T-cell (primary cell): ENCODE results near the gene RICTOR. TPM values are rescaled to one million over a fixed set of nuclear protein-coding genes. Genes with fewer than 3 reads are reported as not detected.
A peak's percentile ranks its signal among the peaks of the same experiment; 100 is the strongest.

Experiments used
- ATAC-seq, 4 experiments: fragments of 200-7000 bp in 3 of 4; fragments of 150-1000 bp in 1 of 4; cut with Tn5 transposase; replicated peaks in 1 of 4; 1 replicate in 3 of 4; 2 replicates in 1 of 4; pipeline ENCODE4 v1.10.0; 2021; ENCODE audit warnings: moderate library complexity in 3 of 4, mild to moderate bottlenecking in 2 of 4, moderate number of reproducible peaks in 1 of 4
- CTCF ChIA-PET, 2 donors: fragments of 300-600 bp; sonication (Branson Sonifier 250); formaldehyde crosslinking; loops; one replicate each; lab custom pipeline; 2022; ENCODE audit warnings: antibody characterized with exemption in 2 of 2; lab: Charles Lee
- POLR2A ChIA-PET, 2 donors: fragments of 300-600 bp; sonication (Branson Sonifier 250); formaldehyde crosslinking; loops; one replicate each; lab custom pipeline; 2022; ENCODE audit warnings: antibody characterized with exemption in 2 of 2; lab: Charles Lee
- DNase-seq, 35 experiments: peaks; one replicate each; pipeline versions ENCODE4 v3.0.0 to v3.0.0-alpha.2; 2013 to 2023
- H3K27ac ChIP-seq: one replicate; pipeline ENCODE4 v1.5.1; 2013; ENCODE audit warnings: low read length
- H3K27me3 ChIP-seq, 2 experiments: replicated peaks in 1 of 2; 1 replicate in 1 of 2; 2 replicates in 1 of 2; pipeline versions ENCODE4 v1.6.1 to v1.7.0; 2013; ENCODE audit warnings: low read length in 1 of 2, mixed read lengths in 1 of 2; ENCODE audit not compliant: control insufficient read depth in 2 of 2, insufficient read depth in 2 of 2; ENCODE audit errors: extremely low read depth in 1 of 2
- H3K36me3 ChIP-seq, 2 donors: 1 replicate in 1 of 2; 2 replicates in 1 of 2; pipeline versions ENCODE4 v1.6.1 to v1.7.0; 2013; ENCODE audit warnings: low read length in 1 of 2; ENCODE audit not compliant: control insufficient read depth in 2 of 2, insufficient read depth in 1 of 2; ENCODE audit errors: extremely low read depth in 1 of 2
- H3K4me1 ChIP-seq, 2 experiments: 1 replicate in 1 of 2; 2 replicates in 1 of 2; pipeline versions ENCODE4 v1.6.1 to v1.7.0; 2013; ENCODE audit warnings: low read length in 2 of 2, mixed read lengths in 1 of 2; ENCODE audit not compliant: insufficient read depth in 2 of 2, control insufficient read depth in 1 of 2; ENCODE audit errors: extremely low read depth in 1 of 2
- H3K4me3 ChIP-seq, 2 donors: 1 replicate in 1 of 2; 2 replicates in 1 of 2; pipeline versions ENCODE4 v1.5.1 to v1.7.0; 2013; ENCODE audit warnings: mild to moderate bottlenecking in 2 of 2, low read length in 1 of 2, moderate library complexity in 1 of 2; ENCODE audit not compliant: control insufficient read depth in 1 of 2; ENCODE audit errors: extremely low read depth in 1 of 2
- H3K9me3 ChIP-seq: 2 replicates; pipeline ENCODE4 v1.7.0; 2013
- H3K27ac Mint-ChIP-seq, 2 donors: one replicate each; pipeline ENCODE4 v1.8.0; 2020 to 2021; ENCODE audit warnings: mild to moderate bottlenecking in 2 of 2, mixed read lengths in 2 of 2
- H3K27me3 Mint-ChIP-seq, 2 donors: one replicate each; pipeline ENCODE4 v1.8.0; 2021 to 2022; ENCODE audit warnings: mixed read lengths in 2 of 2
- H3K36me3 Mint-ChIP-seq: one replicate; pipeline ENCODE4 v1.8.0; 2021; ENCODE audit warnings: mixed read lengths
- H3K4me1 Mint-ChIP-seq, 3 donors: one replicate each; pipeline ENCODE4 v1.8.0; 2020 to 2022; ENCODE audit warnings: mixed read lengths in 3 of 3, mild to moderate bottlenecking in 1 of 3
- H3K4me3 Mint-ChIP-seq, 3 donors: one replicate each; pipeline ENCODE4 v1.8.0; 2020 to 2022; ENCODE audit warnings: mild to moderate bottlenecking in 3 of 3, mixed read lengths in 3 of 3, moderate library complexity in 3 of 3
- H3K9me3 Mint-ChIP-seq, 3 donors: one replicate each; pipeline ENCODE4 v1.8.0; 2020 to 2022; ENCODE audit warnings: mixed read lengths in 3 of 3
- WGBS: methylation state at CpG from one replicate; pipeline ENCODE4 v1.1.5; 2013; ENCODE audit warnings: missing lambda C conversion rate; ENCODE audit not compliant: insufficient coverage; 5-methylcytosine and 5-hydroxymethylcytosine counted together
- total RNA-seq, 35 experiments: library from RNA in 6 of 35; stranded (reverse) in 6 of 35; fragments of 120-200 nt in 1 of 35; gene quantifications; one replicate each; pipeline versions ENCODE4 v1.2.1 to v1.2.4 and lab custom pipeline; 2013 to 2026

Gene RICTOR
- total RNA-seq, 5 donors from 2014 or later (not counting 1 experiment from before 2014, with no cell fraction given): 68.5 to 85.8 (median 74.8) TPM

- DNase-seq (no peak), ATAC-seq (no peak)
- Histone ChIP-seq H3K27ac (no peak overlapping the region), H3K4me3 (no peak overlapping the region), H3K27me3 (no peaks in the 10 kb centered on the region), H3K4me1 (no peaks in the 10 kb centered on the region), H3K9me3 (no peaks in the 10 kb centered on the region), H3K36me3 (peaks cover 0 to 22% of the 10 kb centered on the region in 2 donors)
- no peaks in the 10 kb centered on the region for H3K4me1 Mint-ChIP-seq
- WGBS: no CpG with 5 or more reads among the region's 1 CpG
- no peak overlapping the region for H3K27ac Mint-ChIP-seq
- ChIA-PET CTCF (interaction anchor here in 1 of 2 donors (1.0 kb wide), 1 partner anchor 497 kb away, joined by 3 read pairs; no protein-coding TSS in a partner anchor), POLR2A (interaction anchor here in 1 of 2 donors (0.6 kb wide), 1 partner anchor 142 kb away, joined by 3 read pairs; no protein-coding TSS in a partner anchor)
- no peak overlapping the region for H3K4me3 Mint-ChIP-seq
- no peaks in the 10 kb centered on the region for H3K27me3 Mint-ChIP-seq
- no peaks in the 10 kb centered on the region for H3K9me3 Mint-ChIP-seq
- peaks cover 34% of the 10 kb centered on the region for H3K36me3 Mint-ChIP-seq
Measured at GRCh38 chr5:38938424-38938823, 135.8 kb downstream of the RICTOR start.

GRCh38 chr5:38936269-38936668 lies 137.9 kb downstream of the RICTOR start:
- no peak overlapping the region for H3K4me3 ChIP-seq
- Mint-ChIP-seq H3K4me3 (no peak overlapping the region), H3K9me3 (no peaks in the 10 kb centered on the region), H3K27me3 (no peaks in the 10 kb centered on the region), H3K27ac (no peak overlapping the region), H3K36me3 (peaks cover 23% of the 10 kb centered on the region), H3K4me1 (no peaks in the 10 kb centered on the region)
- no peaks in the 10 kb centered on the region for H3K4me1 ChIP-seq
- H3K36me3 ChIP-seq: peaks cover 0 to 3% of the 10 kb centered on the region in 2 donors
- DNase-seq: no peak
- no peaks in the 10 kb centered on the region for H3K27me3 ChIP-seq
- no CpG with 5 or more reads among the region's 6 CpGs for WGBS
- no peak overlapping the region for H3K27ac ChIP-seq
- no peaks in the 10 kb centered on the region for H3K9me3 ChIP-seq
- no peak for ATAC-seq
- POLR2A ChIA-PET: no interaction called here
- CTCF ChIA-PET: no interaction called here

DNA sequence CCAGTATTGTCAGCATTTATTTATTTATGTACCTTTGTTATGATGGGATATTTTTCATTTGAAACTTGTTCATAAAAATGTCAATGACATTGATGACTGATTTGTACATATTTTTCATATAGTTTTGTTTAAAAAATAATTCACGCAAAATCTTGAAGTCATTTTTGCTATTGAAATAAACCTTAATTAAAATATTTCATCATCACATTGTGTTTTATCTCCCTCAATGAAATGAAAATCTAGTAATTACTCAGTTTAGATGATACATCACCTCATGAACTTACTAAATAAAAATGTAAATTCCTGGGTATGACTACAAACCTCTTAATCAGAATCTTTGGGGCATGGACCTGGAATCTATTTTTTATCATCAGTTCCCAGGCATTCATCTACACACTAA lies 138.8 kb downstream of the RICTOR start:
- Mint-ChIP-seq H3K4me3 (no peak overlapping the region), H3K9me3 (no peaks in the 10 kb centered on the region), H3K27me3 (no peaks in the 10 kb centered on the region), H3K36me3 (peaks cover 20% of the 10 kb centered on the region), H3K27ac (no peak overlapping the region), H3K4me1 (no peaks in the 10 kb centered on the region)
- no peak for ATAC-seq
- CTCF ChIA-PET: no interaction called here
- Histone ChIP-seq H3K4me1 (no peaks in the 10 kb centered on the region), H3K36me3 (peaks cover 0 to under 1% of the 10 kb centered on the region in 2 donors), H3K27me3 (no peaks in the 10 kb centered on the region), H3K4me3 (no peak overlapping the region), H3K27ac (no peak overlapping the region), H3K9me3 (no peaks in the 10 kb centered on the region)
- no peak for DNase-seq
- POLR2A ChIA-PET: no interaction called here
- WGBS: no CpG with 5 or more reads among the region's 1 CpG

DNA sequence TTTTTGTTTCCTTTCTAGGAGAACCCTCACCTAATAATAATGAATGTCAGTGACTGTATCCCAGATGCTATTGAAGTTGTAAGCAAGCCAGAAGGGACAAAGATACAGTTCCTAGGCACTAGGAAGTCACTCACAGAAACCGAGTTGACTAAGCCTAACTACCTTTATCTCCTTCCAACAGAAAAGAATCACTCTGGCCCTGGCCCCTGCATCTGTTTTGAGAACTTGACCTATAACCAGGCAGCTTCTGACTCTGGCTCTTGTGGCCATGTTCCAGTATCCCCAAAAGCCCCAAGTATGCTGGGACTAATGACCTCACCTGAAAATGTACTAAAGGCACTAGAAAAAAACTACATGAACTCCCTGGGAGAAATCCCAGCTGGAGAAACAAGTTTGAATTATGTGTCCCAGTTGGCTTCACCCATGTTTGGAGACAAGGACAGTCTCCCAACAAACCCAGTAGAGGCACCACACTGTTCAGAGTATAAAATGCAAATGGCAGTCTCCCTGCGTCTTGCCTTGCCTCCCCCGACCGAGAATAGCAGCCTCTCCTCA lies 141.3 kb downstream of the RICTOR start:
- ATAC-seq: peak in 1 of 4 experiments; percentile 26
- DNase-seq: no peak
- Mint-ChIP-seq H3K4me3 (no peak overlapping the region), H3K9me3 (no peaks in the 10 kb centered on the region), H3K27ac (no peak overlapping the region), H3K4me1 (no peaks in the 10 kb centered on the region), H3K27me3 (peaks cover 4 to 5% of the 10 kb centered on the region in 2 donors), H3K36me3 (peaks cover 8% of the 10 kb centered on the region)
- Histone ChIP-seq H3K36me3 (no peaks in the 10 kb centered on the region), H3K4me3 (no peak overlapping the region), H3K4me1 (no peaks in the 10 kb centered on the region), H3K27ac (no peak overlapping the region), H3K27me3 (no peaks in the 10 kb centered on the region), H3K9me3 (no peaks in the 10 kb centered on the region)
- 100% methylated on average over 3 of the region's 4 CpGs for whole genome bisulfite sequencing
- POLR2A ChIA-PET: interaction anchor here in 1 of 2 donors (0.5 kb wide), 1 partner anchor 192 kb away, joined by 8 read pairs; no protein-coding TSS in a partner anchor
- CTCF ChIA-PET: interaction anchor here in 1 of 2 donors (0.8 kb wide), 1 partner anchor 70 kb away, joined by 6 read pairs; no protein-coding TSS in a partner anchor

- H3K27me3 Mint-ChIP-seq: peaks cover 9 to 10% of the 10 kb centered on the region in 2 donors
- no peaks in the 10 kb centered on the region for H3K4me1 Mint-ChIP-seq
- H3K9me3 ChIP-seq: no peaks in the 10 kb centered on the region
- ATAC-seq: no peak
- ChIA-PET CTCF (interaction anchor here in 1 of 2 donors (0.7 kb wide), 1 partner anchor 490 kb away, joined by 3 read pairs; no protein-coding TSS in a partner anchor), POLR2A (no interaction called here)
- no peaks in the 10 kb centered on the region for H3K36me3 ChIP-seq
- H3K27me3 ChIP-seq: no peaks in the 10 kb centered on the region
- H3K4me1 ChIP-seq: no peaks in the 10 kb centered on the region
- no peak overlapping the region for H3K27ac ChIP-seq
- no peak overlapping the region for H3K4me3 Mint-ChIP-seq
- no CpG with 5 or more reads among the region's 4 CpGs for WGBS
- no peak overlapping the region for H3K27ac Mint-ChIP-seq
- DNase-seq: no peak
- H3K36me3 Mint-ChIP-seq: peaks cover 4% of the 10 kb centered on the region
- no peak overlapping the region for H3K4me3 ChIP-seq
- H3K9me3 Mint-ChIP-seq: no peaks in the 10 kb centered on the region
Measured at GRCh38 chr5:38931731-38932130, 142.5 kb downstream of the RICTOR start.

- WGBS: no CpG with 5 or more reads among the region's 2 CpGs
- ChIA-PET POLR2A (no interaction called here), CTCF (no interaction called here)
- Histone ChIP-seq H3K27me3 (no peaks in the 10 kb centered on the region), H3K9me3 (no peaks in the 10 kb centered on the region), H3K27ac (no peak overlapping the region), H3K4me1 (no peaks in the 10 kb centered on the region), H3K4me3 (no peak overlapping the region), H3K36me3 (no peaks in the 10 kb centered on the region)
- DNase-seq (no peak), ATAC-seq (no peak)
- Mint-ChIP-seq H3K27me3 (peaks cover 19 to 25% of the 10 kb centered on the region in 2 donors), H3K27ac (no peak overlapping the region), H3K9me3 (no peaks in the 10 kb centered on the region), H3K36me3 (no peaks in the 10 kb centered on the region), H3K4me1 (no peaks in the 10 kb centered on the region), H3K4me3 (no peak overlapping the region)
Measured at GRCh38 chr5:38929838-38930237, 144.4 kb downstream of the RICTOR start.
